ENCODE data around the gene ABCA13.

ABCA13 gene

DNA sequence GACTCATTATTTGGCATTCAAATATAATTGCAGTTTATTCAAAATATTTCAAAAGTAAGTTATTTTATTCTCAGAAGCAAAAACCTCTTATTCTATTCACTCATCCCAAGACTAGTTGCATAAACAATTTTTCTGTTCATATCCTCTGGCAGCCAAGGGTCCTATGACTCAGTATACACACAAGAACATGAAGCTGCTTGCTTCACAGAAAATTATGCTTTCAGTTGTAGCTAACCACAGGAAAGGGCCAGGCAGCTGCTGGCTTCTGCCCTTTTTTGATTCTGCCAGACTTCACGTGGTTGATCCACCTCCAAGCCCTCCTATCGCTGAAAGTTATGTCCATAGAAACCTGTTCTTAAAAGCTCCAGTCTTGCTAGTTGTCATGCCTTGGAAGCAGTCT is 108.8 kb downstream of the ABCA13 start:
- Mint-ChIP-seq H3K27ac (no peak overlapping the region), H3K4me1 (ENCODE audit: low read depth) (no peaks in the 10 kb centered on the region), H3K9me3 (no peaks in the 10 kb centered on the region), H3K27me3 (ENCODE audit: low read depth) (no peaks in the 10 kb centered on the region), H3K36me3 (ENCODE audit: low read depth) (no peaks in the 10 kb centered on the region), H3K4me3 (no peak overlapping the region)

DNA sequence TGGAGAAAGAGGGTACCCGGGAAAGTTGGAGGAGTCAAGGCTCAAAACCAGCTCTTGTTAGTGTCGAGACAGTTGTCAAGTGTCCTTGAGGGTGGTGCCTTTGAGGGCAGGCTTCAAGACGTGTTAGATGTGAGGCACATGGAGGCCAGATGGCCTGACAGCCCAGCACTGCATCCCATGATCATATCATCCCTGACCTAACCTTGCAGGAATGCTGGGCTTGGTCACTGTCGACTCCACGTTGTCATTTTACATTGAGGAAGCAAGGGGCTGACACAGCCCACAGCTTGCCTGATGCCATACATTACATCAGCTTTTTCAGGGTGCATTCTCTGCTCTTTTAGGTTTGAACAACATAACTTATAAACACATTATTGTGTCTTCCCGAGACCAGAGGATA is 114.1 kb downstream of the ABCA13 start:
- Mint-ChIP-seq H3K9me3 (no peaks in the 10 kb centered on the region), H3K4me1 (ENCODE audit: low read depth) (no peaks in the 10 kb centered on the region), H3K27ac (no peak overlapping the region), H3K36me3 (ENCODE audit: low read depth) (no peaks in the 10 kb centered on the region), H3K4me3 (no peak overlapping the region), H3K27me3 (ENCODE audit: low read depth) (peaks cover 9% of the 10 kb centered on the region)

DNA sequence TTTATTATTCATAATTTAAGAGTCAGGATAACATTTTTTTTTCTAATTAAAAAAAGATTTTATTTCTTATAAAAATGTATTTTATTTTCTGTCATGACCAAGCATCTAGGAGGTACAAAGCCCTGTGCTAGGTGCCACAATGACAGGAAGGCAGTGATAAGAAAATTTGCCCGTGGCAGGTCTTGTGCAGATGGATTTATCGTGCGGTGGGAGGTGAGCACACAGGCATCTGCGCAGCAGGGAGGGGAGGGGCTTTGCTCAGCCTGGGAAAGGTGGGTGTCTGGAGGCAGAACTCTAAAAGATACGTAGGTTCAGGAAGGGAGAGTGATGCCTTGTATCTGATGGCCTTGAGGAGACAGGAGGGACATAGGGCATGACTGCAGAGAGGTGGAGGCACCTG is 115.6 kb downstream of the ABCA13 start:
- Mint-ChIP-seq H3K36me3 (ENCODE audit: low read depth) (no peaks in the 10 kb centered on the region), H3K4me3 (no peak overlapping the region), H3K9me3 (no peaks in the 10 kb centered on the region), H3K4me1 (ENCODE audit: low read depth) (no peaks in the 10 kb centered on the region), H3K27me3 (ENCODE audit: low read depth) (peaks cover 9% of the 10 kb centered on the region), H3K27ac (no peak overlapping the region)

DNA sequence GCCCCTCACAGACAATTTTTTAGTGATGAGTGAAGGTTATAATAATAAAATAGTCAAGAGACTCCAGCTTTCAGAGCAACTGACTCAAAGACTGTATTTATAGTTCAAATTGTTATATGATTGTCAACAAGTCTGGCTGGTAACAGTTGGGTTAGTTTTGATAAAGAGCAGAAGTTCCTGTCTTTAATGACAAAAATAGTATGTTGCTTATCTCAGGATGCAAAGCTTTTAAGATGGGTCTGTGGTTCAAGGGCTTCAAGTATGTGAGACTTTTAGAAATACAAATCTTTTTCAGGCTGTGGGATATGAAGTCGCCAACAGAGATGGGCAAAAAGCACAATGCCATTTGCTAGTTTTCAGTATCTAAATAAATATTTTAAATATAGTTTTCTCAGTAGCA is 118.4 kb downstream of the ABCA13 start:
- Mint-ChIP-seq H3K27me3 (ENCODE audit: low read depth) (peaks cover 9% of the 10 kb centered on the region), H3K9me3 (no peaks in the 10 kb centered on the region), H3K27ac (no peak overlapping the region), H3K4me3 (no peak overlapping the region), H3K4me1 (ENCODE audit: low read depth) (no peaks in the 10 kb centered on the region), H3K36me3 (ENCODE audit: low read depth) (no peaks in the 10 kb centered on the region)

DNA sequence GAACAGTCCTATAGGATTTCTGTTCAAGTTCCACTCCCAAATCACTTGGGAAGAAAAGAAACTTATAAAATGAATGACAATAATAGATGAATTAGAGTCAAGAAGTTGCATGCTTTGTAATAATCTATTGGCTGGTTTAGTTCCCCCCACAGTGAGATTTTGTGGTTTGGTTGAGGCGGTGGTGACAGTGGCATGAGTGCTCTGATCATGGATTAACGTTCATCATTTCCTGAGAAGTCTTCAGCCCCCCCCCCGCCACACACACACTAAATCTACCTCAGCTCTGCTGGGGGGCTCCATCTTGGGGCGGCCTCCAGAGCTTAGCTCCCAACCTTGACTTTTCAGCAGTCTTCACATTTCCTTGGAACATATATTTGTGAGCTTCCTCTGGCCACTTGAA is 121.7 kb downstream of the ABCA13 start:
- Mint-ChIP-seq H3K27ac (no peak overlapping the region), H3K9me3 (no peaks in the 10 kb centered on the region), H3K4me1 (ENCODE audit: low read depth) (no peaks in the 10 kb centered on the region), H3K4me3 (no peak overlapping the region), H3K27me3 (ENCODE audit: low read depth) (peaks cover 4% of the 10 kb centered on the region), H3K36me3 (ENCODE audit: low read depth) (no peaks in the 10 kb centered on the region)

- H3K9me3 Mint-ChIP-seq: no peaks in the 10 kb centered on the region
- H3K27ac Mint-ChIP-seq: no peak overlapping the region
- H3K36me3 Mint-ChIP-seq (ENCODE audit: low read depth): no peaks in the 10 kb centered on the region
- H3K27me3 Mint-ChIP-seq (ENCODE audit: low read depth): no peaks in the 10 kb centered on the region
- peaks cover 2% of the 10 kb centered on the region for H3K4me1 Mint-ChIP-seq (ENCODE audit: low read depth)
- H3K4me3 Mint-ChIP-seq: no peak overlapping the region
Measured at GRCh38 chr7:48295296-48295971, 124.2 kb downstream of the ABCA13 start.

GRCh38 chr7:48296966-48297365 is 125.7 kb downstream of the ABCA13 start:
- Mint-ChIP-seq H3K36me3 (ENCODE audit: low read depth) (no peaks in the 10 kb centered on the region), H3K27me3 (ENCODE audit: low read depth) (no peaks in the 10 kb centered on the region), H3K27ac (no peak overlapping the region), H3K9me3 (no peaks in the 10 kb centered on the region), H3K4me3 (no peak overlapping the region), H3K4me1 (ENCODE audit: low read depth) (peaks cover 2% of the 10 kb centered on the region)

GRCh38 chr7:48298779-48299178 is 127.5 kb downstream of the ABCA13 start:
- H3K4me3 Mint-ChIP-seq: no peak overlapping the region
- H3K9me3 Mint-ChIP-seq: no peaks in the 10 kb centered on the region
- H3K27me3 Mint-ChIP-seq (ENCODE audit: low read depth): no peaks in the 10 kb centered on the region
- H3K36me3 Mint-ChIP-seq (ENCODE audit: low read depth): no peaks in the 10 kb centered on the region
- no peak overlapping the region for H3K27ac Mint-ChIP-seq
- H3K4me1 Mint-ChIP-seq (ENCODE audit: low read depth): peaks cover 2% of the 10 kb centered on the region

DNA sequence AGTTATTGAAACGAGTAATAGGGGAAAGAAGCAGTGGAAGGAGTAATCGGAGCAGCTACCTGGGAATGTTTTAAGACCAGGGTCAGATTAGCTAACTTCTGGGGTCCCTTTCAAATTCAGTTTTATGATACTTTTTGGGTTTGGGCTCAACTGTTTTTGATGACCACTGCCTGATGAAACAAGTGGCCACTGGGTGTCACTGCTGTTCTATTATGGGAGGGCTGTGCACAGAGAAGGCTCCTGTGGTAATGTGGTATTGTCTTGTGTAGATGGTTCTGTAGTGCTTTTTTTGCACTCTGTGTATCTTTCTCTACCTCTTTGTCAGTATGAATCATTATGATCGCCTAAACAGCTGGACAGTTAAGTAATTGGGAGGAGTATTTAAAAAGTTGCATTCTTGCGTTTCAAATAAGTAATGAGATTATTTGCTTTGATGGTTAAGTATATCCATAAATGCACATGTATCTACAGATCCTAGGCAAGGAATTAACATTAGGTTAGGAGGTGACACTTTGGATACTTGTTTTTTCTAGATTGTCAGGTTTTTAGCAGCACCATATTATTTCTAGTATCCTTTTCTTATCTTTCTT is 128.4 kb downstream of the ABCA13 start:
- Mint-ChIP-seq H3K27ac (no peak overlapping the region), H3K36me3 (ENCODE audit: low read depth) (no peaks in the 10 kb centered on the region), H3K27me3 (ENCODE audit: low read depth) (no peaks in the 10 kb centered on the region), H3K4me1 (ENCODE audit: low read depth) (peaks cover 2% of the 10 kb centered on the region), H3K9me3 (no peaks in the 10 kb centered on the region), H3K4me3 (no peak overlapping the region)

- Mint-ChIP-seq H3K4me3 (no peak overlapping the region), H3K27ac (no peak overlapping the region), H3K27me3 (ENCODE audit: low read depth) (no peaks in the 10 kb centered on the region), H3K4me1 (ENCODE audit: low read depth) (peaks cover 2% of the 10 kb centered on the region), H3K36me3 (ENCODE audit: low read depth) (no peaks in the 10 kb centered on the region), H3K9me3 (no peaks in the 10 kb centered on the region)
Measured at GRCh38 chr7:48300301-48300700, 129.0 kb downstream of the ABCA13 start.

DNA sequence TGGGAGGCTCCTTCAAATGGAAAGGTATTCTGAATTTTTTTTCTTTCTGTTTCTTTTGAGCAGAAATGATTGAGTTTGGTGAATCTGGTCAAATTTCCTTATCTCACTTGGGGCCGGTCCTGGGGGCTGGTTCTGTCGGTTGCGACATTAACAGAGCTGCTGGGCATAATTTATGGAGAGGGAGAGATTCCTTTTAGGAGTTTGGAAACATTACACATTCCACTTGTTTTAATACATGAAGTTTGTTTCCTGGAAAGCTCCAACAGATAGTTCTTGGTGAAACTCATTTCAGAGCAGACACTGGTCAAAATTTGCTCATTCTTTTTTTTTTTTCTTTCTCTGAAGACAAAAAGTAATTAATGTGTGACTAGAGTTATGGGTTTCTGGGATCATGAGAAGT is 129.9 kb downstream of the ABCA13 start:
- Mint-ChIP-seq H3K36me3 (ENCODE audit: low read depth) (no peaks in the 10 kb centered on the region), H3K27ac (no peak overlapping the region), H3K27me3 (ENCODE audit: low read depth) (no peaks in the 10 kb centered on the region), H3K4me1 (ENCODE audit: low read depth) (peaks cover 2% of the 10 kb centered on the region), H3K4me3 (no peak overlapping the region), H3K9me3 (no peaks in the 10 kb centered on the region)

DNA sequence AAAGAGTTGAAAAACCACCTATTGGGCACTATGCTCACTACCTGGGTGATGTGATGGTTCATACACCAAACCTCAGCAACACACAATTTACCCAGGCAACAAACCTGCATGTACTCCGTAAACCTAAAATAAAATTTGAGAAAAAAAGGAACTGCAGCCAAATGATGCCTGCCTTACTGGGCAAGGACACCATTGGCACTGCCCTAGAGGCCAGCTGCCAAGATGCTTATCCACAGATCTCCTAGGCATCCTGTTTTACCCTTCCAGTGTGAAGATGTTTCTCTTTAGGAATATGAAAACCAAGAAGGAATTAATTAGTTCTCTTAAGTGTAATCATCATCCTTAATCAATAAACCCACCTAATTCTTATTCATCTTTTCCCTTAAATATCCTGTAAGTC is 133.4 kb downstream of the ABCA13 start:
- H3K4me3 Mint-ChIP-seq: no peak overlapping the region
- no peaks in the 10 kb centered on the region for H3K9me3 Mint-ChIP-seq
- H3K4me1 Mint-ChIP-seq (ENCODE audit: low read depth): no peaks in the 10 kb centered on the region
- no peaks in the 10 kb centered on the region for H3K27me3 Mint-ChIP-seq (ENCODE audit: low read depth)
- H3K36me3 Mint-ChIP-seq (ENCODE audit: low read depth): no peaks in the 10 kb centered on the region
- no peak overlapping the region for H3K27ac Mint-ChIP-seq

DNA sequence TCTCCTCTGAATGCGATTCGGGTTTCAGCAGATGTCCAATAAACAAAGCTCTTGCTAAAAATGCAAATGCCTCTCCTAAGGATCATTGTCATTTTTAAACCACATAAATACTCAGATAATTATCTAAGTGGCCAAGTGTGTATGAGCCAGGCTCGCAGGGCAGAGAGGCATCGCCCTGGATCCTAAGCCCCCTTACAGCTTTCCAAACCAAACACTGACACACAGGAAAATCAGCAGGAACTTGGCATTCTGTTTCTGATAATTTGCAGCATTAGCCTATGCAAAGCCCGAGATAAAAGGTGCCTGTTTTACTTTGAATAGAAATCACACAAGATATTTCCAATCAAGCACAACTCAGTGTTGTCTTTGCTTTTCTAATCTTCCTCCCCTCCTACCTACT is 134.4 kb downstream of the ABCA13 start:
- Mint-ChIP-seq H3K27me3 (ENCODE audit: low read depth) (no peaks in the 10 kb centered on the region), H3K27ac (no peak overlapping the region), H3K9me3 (no peaks in the 10 kb centered on the region), H3K4me3 (no peak overlapping the region), H3K36me3 (ENCODE audit: low read depth) (no peaks in the 10 kb centered on the region), H3K4me1 (ENCODE audit: low read depth) (no peaks in the 10 kb centered on the region)

DNA sequence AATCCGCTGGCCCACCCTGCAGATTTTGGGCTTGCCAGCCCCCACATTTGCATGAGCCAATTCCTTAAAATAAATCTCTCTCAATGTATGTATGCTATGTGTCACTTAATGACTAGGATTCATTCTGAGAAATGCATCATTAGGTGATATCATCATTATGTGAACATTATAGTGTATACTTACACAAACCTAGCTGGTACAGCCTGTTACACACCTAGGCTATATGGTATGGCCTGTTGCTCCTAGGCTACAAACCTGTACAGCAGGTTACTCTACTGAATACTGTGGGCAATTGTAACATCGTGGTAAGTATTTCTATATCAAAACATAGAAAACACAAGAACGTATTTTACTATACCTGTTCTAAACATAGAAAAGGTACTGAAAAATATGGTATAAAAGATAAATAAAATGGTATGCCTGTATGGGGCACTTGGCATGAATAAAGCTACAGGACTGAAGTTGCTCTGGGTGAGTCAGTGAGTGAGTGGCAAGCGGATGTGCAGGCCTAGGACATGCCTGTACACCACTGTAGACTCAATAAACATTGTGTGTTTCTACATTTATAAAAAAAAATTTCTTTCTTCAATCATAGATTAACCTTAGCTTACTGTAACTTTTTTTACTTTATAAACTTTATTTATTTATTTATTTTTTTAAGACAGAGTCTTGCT is 135.9 kb downstream of the ABCA13 start:
- Mint-ChIP-seq H3K9me3 (no peaks in the 10 kb centered on the region), H3K27ac (no peak overlapping the region), H3K27me3 (ENCODE audit: low read depth) (no peaks in the 10 kb centered on the region), H3K36me3 (ENCODE audit: low read depth) (no peaks in the 10 kb centered on the region), H3K4me3 (no peak overlapping the region), H3K4me1 (ENCODE audit: low read depth) (no peaks in the 10 kb centered on the region)

- H3K9me3 Mint-ChIP-seq: no peaks in the 10 kb centered on the region
- H3K36me3 Mint-ChIP-seq (ENCODE audit: low read depth): no peaks in the 10 kb centered on the region
- H3K27ac Mint-ChIP-seq: no peak overlapping the region
- no peak overlapping the region for H3K4me3 Mint-ChIP-seq
- H3K4me1 Mint-ChIP-seq (ENCODE audit: low read depth): no peaks in the 10 kb centered on the region
- no peaks in the 10 kb centered on the region for H3K27me3 Mint-ChIP-seq (ENCODE audit: low read depth)
Measured at GRCh38 chr7:48309720-48310119, 138.5 kb downstream of the ABCA13 start.

Measured in T-helper 1 cell treated with Interleukin-12 subunit alpha and Interleukin-12 subunit beta and Interleukin-4 antibody, amounts not matched to agents 30 μg/mL and 1 μg/mL, for 36 hours (primary cell).